Neural cell (in vitro differentiated cells): ENCODE results near the gene GATM.

Source experiments
- CTCF ChIP-seq: fragments of 450-650 bp; IDR thresholded peaks from 2 replicates; pipeline ENCODE4 v1.5.1; 2014; ENCODE audit warnings: antibody characterized with exemption, mild to moderate bottlenecking, moderate library complexity; ENCODE audit not compliant: poor library complexity, severe bottlenecking
- EP300 ChIP-seq: fragments of 450-650 bp; conservative IDR thresholded peaks from 2 replicates; pipeline ENCODE4 v1.6.1; 2014; ENCODE audit warnings: antibody characterized with exemption, mild to moderate bottlenecking, moderate library complexity; ENCODE audit not compliant: poor library complexity, severe bottlenecking
- EZH2 ChIP-seq: fragments of 200-600, 300-800 bp; shearing (Covaris generic), sonication (generic); IDR thresholded peaks from 2 replicates; pipeline ENCODE4 v1.6.1; 2014; ENCODE audit warnings: antibody characterized with exemption, low read length, borderline replicate concordance, mild to moderate bottlenecking; ENCODE audit not compliant: insufficient read depth, poor library complexity, severe bottlenecking
- MXI1 ChIP-seq: fragments of 450-650 bp; conservative IDR thresholded peaks from 2 replicates; pipeline ENCODE4 v1.6.1; 2014; ENCODE audit warnings: antibody characterized with exemption, mild to moderate bottlenecking; ENCODE audit not compliant: poor library complexity, severe bottlenecking
- POLR2AphosphoS5 ChIP-seq: IDR thresholded peaks from 2 replicates; pipeline ENCODE4 v1.6.1; 2012
- RAD21 ChIP-seq: fragments of 450-650 bp; conservative IDR thresholded peaks from 2 replicates; pipeline ENCODE4 v1.6.1; 2014; ENCODE audit warnings: antibody characterized with exemption, mild to moderate bottlenecking, moderate library complexity
- REST ChIP-seq: IDR thresholded peaks from 2 replicates; pipeline ENCODE4 v1.6.1; 2012; ENCODE audit warnings: borderline replicate concordance
- SMC3 ChIP-seq: fragments of 450-650 bp; conservative IDR thresholded peaks from 2 replicates; pipeline ENCODE4 v1.6.1; 2014; ENCODE audit warnings: antibody characterized with exemption, mild to moderate bottlenecking, moderate library complexity; ENCODE audit not compliant: poor library complexity

- TF ChIP-seq EZH2, result no peak
- TF ChIP-seq POLR2AphosphoS5, result no peak
- TF ChIP-seq CTCF, result no peak
- TF ChIP-seq RAD21, result no peak
- no peak for TF ChIP-seq EP300
- TF ChIP-seq SMC3, result no peak
- TF ChIP-seq MXI1, result no peak
- TF ChIP-seq REST, result no peak
These were observed 31.3 kb upstream of the GATM start for GRCh38 chr15:45409596-45409995.
